Pancreas (tissue), 10 donors: ENCODE results near the gene PRPS2. TPM values are rescaled to one million over a fixed set of nuclear protein-coding genes. Genes with fewer than 3 reads are reported as not detected.

ENCODE experiments used
- ATAC-seq, 4 donors: fragments of 200-7000 bp; cut with Tn5 transposase; one replicate each; pipeline versions ENCODE4 v1.8.0 to v1.9.1; 2020; ENCODE audit warnings: mild to moderate bottlenecking in 4 of 4, moderate library complexity in 4 of 4
- DNase-seq, 6 donors: peaks; one replicate each; pipeline ENCODE4 v3.0.0-alpha.2; 2020
- FAIRE-seq: peaks from 2 replicates; lab custom pipeline; 2012; peaks lifted over from hg19 to GRCh38; lab: Jason Lieb, UNC
- H3K27ac ChIP-seq, 4 donors: fragments of 200-600 bp; sonication (generic); 1 replicate in 3 of 4; 2 replicates in 1 of 4; pipeline versions ENCODE4 v1.5.0 to v1.8.0; 2020
- H3K27me3 ChIP-seq, 4 donors: fragments of 200-600 bp; one replicate each; pipeline ENCODE4 v1.8.0; 2021
- H3K36me3 ChIP-seq, 3 donors: fragments of 200-600 bp; sonication (generic) in 1 of 3; one replicate each; pipeline versions ENCODE4 v1.5.0 to v1.8.0; 2020 to 2021
- H3K4me1 ChIP-seq, 3 donors: fragments of 200-600 bp; one replicate each; pipeline ENCODE4 v1.8.0; 2021
- H3K4me3 ChIP-seq, 4 donors: fragments of 200-600 bp; sonication (generic) in 2 of 4; one replicate each; pipeline versions ENCODE4 v1.5.0 to v1.8.0; 2020 to 2021
- H3K9me3 ChIP-seq, 4 donors: fragments of 200-600 bp; one replicate each; pipeline ENCODE4 v1.8.0; 2021
- WGBS, 2 donors: extraction: QIAGEN DNeasy Blood & Tissue Kit; methylation state at CpG; one replicate each; pipeline ENCODE4 v1.1.7; 2013; 5-methylcytosine and 5-hydroxymethylcytosine counted together
- intact Hi-C, 3 donors: fragments of 100-400 bp; cut with DNase I; formaldehyde crosslinking; loops; one replicate each; pipeline versions ENCODE4 v1.11.1 to v1.14.2; 2022
- polyA plus RNA-seq, 2 donors: library from polyadenylated mRNA; stranded (reverse); fragments of 200-250 nt; gene quantifications; one replicate each; pipeline ENCODE4 v1.2.3, GENCODE V29; 2013
- total RNA-seq, 6 donors: library from RNA; stranded (reverse); fragmentation: NEBNext Ultra II Directional in 4 of 6; extraction: Animal tissue kit (Norgen Biotek cat#: 25700) in 4 of 6; gene quantifications; one replicate each; pipeline versions ENCODE4 v1.2.1 to v1.2.4, GENCODE V29; 2021 to 2023
- TF ChIP-seq, protein P1 (sequence below), 4 donors: fragments of 200-600 bp; sonication (generic) in 3 of 4; IDR thresholded peaks; one replicate each; pipeline versions ENCODE4 v1.5.0 to v1.8.0; 2021; ENCODE audit warnings: antibody characterized with exemption in 4 of 4
- donor health status: healthy with polysubstance abuse.
- donor health status: DM: no; HTN: no; CAD: no; lungs with moderate emphysema.
- donor health status: DM: no; HTN: no; CAD: no.
- donor health status: control.
- donor health status: control.
- donor health status: Bipolar disorder and iron deficiency.
- donor health status: DM: yes; HTN: yes; CAD: no.
- donor health status: DM: no; HTN: no; CAD: no.
- donor health status: DM: no; HTN: no; CAD: no.
- donor health status: DM: yes; HTN: yes; CAD: no.

The PRPS2 gene
- total RNA-seq (10 to 100 TPM; 32.6 to 57.7 (median 42.6) TPM), polyA plus RNA-seq (10 to 100 TPM; 19.3 to 21.4 TPM)

DNA sequence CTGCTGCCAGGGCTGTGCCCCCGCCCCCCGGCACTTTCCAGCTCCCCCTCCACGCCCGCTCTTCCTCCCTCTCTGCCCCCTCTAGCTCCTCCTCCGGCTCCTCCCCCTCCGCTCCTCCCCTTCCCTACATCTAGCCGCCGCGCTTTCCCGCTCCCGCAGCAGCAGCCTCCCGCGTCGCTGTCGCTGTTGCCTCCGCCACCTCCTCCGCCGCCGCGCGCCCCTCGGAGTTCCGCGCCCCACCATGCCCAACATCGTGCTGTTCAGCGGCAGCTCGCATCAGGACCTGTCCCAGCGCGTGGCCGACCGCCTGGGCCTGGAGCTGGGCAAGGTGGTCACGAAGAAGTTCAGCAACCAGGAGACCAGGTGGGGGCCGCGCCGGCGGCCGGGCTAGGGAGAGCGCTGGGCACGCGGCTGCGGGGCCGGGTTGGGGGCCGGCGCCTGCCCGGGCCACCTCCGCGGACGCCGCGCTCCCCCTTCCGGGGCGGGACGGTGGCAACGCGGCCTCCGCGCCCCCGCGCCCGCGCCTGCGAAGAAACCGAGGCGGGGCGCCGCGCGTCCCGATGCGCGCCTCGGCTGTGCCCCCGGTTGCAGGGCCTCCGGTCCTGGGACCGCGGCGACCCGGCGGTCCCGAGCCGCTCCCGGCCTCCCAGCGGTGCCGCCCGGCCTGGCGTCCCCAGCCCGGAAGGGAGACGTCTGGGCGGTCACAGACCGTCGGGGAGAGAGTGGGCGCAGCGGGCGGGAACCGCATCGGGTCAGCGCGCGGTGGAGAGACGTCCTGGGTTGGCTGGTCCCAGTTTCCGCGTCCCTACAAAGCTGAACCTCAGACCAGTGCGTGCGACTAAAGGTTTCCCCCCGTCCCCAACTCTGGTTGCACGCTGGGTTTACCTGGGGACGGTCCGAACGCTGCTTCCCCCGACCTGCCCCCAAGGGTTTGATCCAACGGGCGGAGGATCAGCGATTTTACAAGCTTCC lies at the start of gene PRPS2:
Gene PRPS2, plus strand, starts transcription at position 156 of the 972 bp plus-strand sequence. Its CDS starts 86 bp downstream, at position 242.
- DNase-seq (peak; percentile 66 to 85 (median 78)), ATAC-seq (peak; percentile 92 to 98 (median 96)), FAIRE-seq (no peak)
- intact Hi-C loops: no loop called here
- peak within 1 kb of the TSS in 2 of 4 donors; percentile 26 to 58 for H3K27ac ChIP-seq
- WGBS, 2 donors: 1 to 12% methylated on average over 69 to 112 of the region's 113 CpGs
- H3K27me3 ChIP-seq: peaks cover 0 to 4% (median 0%) of the 10 kb centered on the region in 4 donors
- no peaks in the 10 kb centered on the region for H3K4me1 ChIP-seq
- H3K4me3 ChIP-seq: peak within 1 kb of the TSS; percentile 29 to 58 (median 46)
- H3K36me3 ChIP-seq: no peaks in the 10 kb centered on the region
- TF ChIP-seq, protein P1, sequence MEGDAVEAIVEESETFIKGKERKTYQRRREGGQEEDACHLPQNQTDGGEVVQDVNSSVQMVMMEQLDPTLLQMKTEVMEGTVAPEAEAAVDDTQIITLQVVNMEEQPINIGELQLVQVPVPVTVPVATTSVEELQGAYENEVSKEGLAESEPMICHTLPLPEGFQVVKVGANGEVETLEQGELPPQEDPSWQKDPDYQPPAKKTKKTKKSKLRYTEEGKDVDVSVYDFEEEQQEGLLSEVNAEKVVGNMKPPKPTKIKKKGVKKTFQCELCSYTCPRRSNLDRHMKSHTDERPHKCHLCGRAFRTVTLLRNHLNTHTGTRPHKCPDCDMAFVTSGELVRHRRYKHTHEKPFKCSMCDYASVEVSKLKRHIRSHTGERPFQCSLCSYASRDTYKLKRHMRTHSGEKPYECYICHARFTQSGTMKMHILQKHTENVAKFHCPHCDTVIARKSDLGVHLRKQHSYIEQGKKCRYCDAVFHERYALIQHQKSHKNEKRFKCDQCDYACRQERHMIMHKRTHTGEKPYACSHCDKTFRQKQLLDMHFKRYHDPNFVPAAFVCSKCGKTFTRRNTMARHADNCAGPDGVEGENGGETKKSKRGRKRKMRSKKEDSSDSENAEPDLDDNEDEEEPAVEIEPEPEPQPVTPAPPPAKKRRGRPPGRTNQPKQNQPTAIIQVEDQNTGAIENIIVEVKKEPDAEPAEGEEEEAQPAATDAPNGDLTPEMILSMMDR (IDR thresholded peaks at IDR 0.05): no peak
- H3K9me3 ChIP-seq: no peaks in the 10 kb centered on the region

DNA sequence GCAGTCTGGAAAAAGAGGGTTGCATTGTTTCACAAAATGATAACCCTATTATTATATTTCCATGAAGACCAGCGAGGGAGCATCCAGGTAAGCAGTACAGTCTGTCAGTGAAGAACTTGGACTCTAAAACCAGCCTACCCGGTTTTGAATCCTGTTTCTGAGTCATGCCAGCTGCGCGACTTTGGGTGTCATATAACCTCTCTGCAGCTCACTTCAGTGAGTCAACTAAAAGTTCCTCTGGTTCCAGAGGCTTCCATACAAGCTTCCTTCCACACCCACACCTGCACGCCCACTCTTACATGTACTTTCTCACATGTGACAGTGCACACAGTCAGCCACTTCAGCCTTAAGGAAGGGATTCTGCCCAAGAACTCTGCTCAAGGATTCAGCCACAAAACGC lies 49.8 kb upstream of the PRPS2 start:
- FAIRE-seq: no peak
- H3K36me3 ChIP-seq: no peaks in the 10 kb centered on the region
- intact Hi-C loops: no loop called here
- no peak for DNase-seq
- ATAC-seq: no peak
- H3K27ac ChIP-seq: no peak overlapping the region
- H3K4me3 ChIP-seq: no peak overlapping the region
- no peaks in the 10 kb centered on the region for H3K4me1 ChIP-seq
- no peaks in the 10 kb centered on the region for H3K9me3 ChIP-seq
- WGBS, 2 donors: 63 to 73% methylated on average over 6 of the region's 6 CpGs
- TF ChIP-seq, protein P1 (IDR thresholded peaks at IDR 0.05): no peak
- H3K27me3 ChIP-seq: peaks cover 0 to 4% (median 0%) of the 10 kb centered on the region in 4 donors

DNA sequence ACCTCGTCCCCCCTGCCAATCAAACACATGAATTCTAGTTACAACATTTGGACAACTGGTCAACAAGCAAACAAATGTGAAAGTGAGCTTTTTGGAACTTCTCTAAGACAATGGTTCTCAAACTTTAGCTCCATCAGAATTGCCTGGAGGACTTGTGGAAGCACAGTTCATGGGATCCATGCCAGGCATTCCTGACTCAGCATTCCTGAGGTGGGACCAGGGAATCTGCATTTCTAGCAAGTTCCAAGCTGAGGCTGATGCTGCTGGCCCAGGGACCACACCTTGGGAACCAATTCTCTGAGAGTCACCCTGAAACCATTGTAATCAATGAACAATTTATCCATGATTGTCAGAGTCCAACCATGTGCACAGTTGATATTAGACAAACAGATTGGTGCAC lies 43.8 kb upstream of the PRPS2 start:
- FAIRE-seq (no peak), DNase-seq (no peak), ATAC-seq (no peak)
- Histone ChIP-seq H3K27me3 (no peaks in the 10 kb centered on the region), H3K9me3 (no peaks in the 10 kb centered on the region), H3K27ac (no peak overlapping the region), H3K4me1 (no peaks in the 10 kb centered on the region), H3K4me3 (no peak overlapping the region), H3K36me3 (no peaks in the 10 kb centered on the region)
- TF ChIP-seq, protein P1 (IDR thresholded peaks at IDR 0.05): no peak
- intact Hi-C loops: no loop called here
- 96% methylated on average over 1 of the region's 1 CpG for WGBS, 2 donors

DNA sequence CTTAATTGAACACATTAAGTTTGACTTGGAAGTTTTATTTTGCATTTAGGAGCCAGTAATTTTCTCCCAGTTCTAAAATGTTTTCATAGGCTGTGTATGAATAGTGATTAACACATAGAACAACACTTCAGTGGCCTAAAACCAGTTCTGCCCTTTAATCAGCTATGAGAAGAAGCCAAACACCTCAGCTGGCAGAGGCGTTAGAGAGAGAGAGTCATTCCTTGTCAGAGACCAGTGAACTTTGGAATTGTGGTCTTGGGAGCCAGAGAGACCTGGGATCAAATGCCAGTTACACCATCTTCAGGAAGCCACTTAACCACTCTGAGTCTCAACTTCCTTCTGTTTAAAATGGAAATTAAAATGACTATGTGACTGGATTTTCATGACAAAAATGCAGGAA lies 39.3 kb upstream of the PRPS2 start:
- TF ChIP-seq, protein P1 (IDR thresholded peaks at IDR 0.05): no peak
- no peaks in the 10 kb centered on the region for H3K27me3 ChIP-seq
- WGBS, 2 donors: 17 to 19% methylated on average over 1 of the region's 1 CpG
- ATAC-seq (peak; percentile 79 to 91 (median 87)), FAIRE-seq (no peak), DNase-seq (peak in 4 of 6 donors; percentile 22 to 45 (median 26))
- H3K36me3 ChIP-seq: no peaks in the 10 kb centered on the region
- no peak overlapping the region for H3K4me3 ChIP-seq
- no peak overlapping the region for H3K27ac ChIP-seq
- intact Hi-C loops: no loop called here
- no peaks in the 10 kb centered on the region for H3K9me3 ChIP-seq
- H3K4me1 ChIP-seq: no peaks in the 10 kb centered on the region
